PC-3 (cell line): Measurements from ENCODE around the gene NIPAL3. TPM values are rescaled to one million over a fixed set of nuclear protein-coding genes. Genes with fewer than 3 reads are reported as not detected.

Experiments
- ATAC-seq: fragments of 200-7000 bp; cut with Tn5 transposase; 2 replicates; pipeline ENCODE4 v1.9.1; 2020; ENCODE audit warnings: mild to moderate bottlenecking, moderate library complexity
- BruUV-seq: library from RNA; stranded (reverse); fragments of 400-500 nt; replicated peaks from 2 replicates; lab custom pipeline; 2021; lab: Mats Ljungman, UMichigan
- CTCF ChIA-PET: fragments of 300-600 bp; sonication (Branson Sonifier 250); formaldehyde crosslinking; loops from one replicate; lab custom pipeline; 2022; ENCODE audit warnings: antibody characterized with exemption; lab: Charles Lee
- POLR2A ChIA-PET: fragments of 300-600 bp; sonication (Branson Sonifier 250); formaldehyde crosslinking; loops from one replicate; lab custom pipeline; 2022; ENCODE audit warnings: antibody characterized with exemption; ENCODE audit not compliant: unreplicated experiment; lab: Charles Lee
- DNase-seq: peaks from one replicate; pipeline ENCODE4 v3.0.0-alpha.2; 2015
- H2AFZ ChIP-seq: fragments of 300-600 bp; sonication (generic); 2 replicates; pipeline ENCODE4 v1.6.0; 2016; ENCODE audit warnings: antibody characterized with exemption, low read length
- H3F3A ChIP-seq: fragments of 300-600 bp; sonication (generic); one replicate; pipeline ENCODE4 v1.6.0; 2017; ENCODE audit warnings: antibody characterized with exemption, low read length, control low read depth, mild to moderate bottlenecking; ENCODE audit not compliant: unreplicated experiment
- H3K27ac ChIP-seq: fragments of 300-600 bp; sonication (generic); 2 replicates; pipeline ENCODE4 v1.5.1; 2016; ENCODE audit warnings: mild to moderate bottlenecking, low read length
- H3K27me3 ChIP-seq: fragments of 300-600 bp; sonication (generic); 2 replicates; pipeline ENCODE4 v1.6.1; 2016; ENCODE audit warnings: low read length, mixed read lengths
- H3K36me3 ChIP-seq: fragments of 300-600 bp; sonication (generic); 2 replicates; pipeline ENCODE4 v1.6.1; 2016; ENCODE audit warnings: low read depth, mixed run types, low read length, mixed read lengths
- H3K4me1 ChIP-seq: fragments of 300-600 bp; sonication (generic); 2 replicates; pipeline ENCODE4 v1.5.1; 2016; ENCODE audit warnings: low read length; ENCODE audit not compliant: insufficient read depth
- H3K4me2 ChIP-seq: fragments of 300-600 bp; sonication (generic); 2 replicates; pipeline ENCODE4 v1.6.0; 2016; ENCODE audit warnings: low read length
- H3K4me3 ChIP-seq: fragments of 300-600 bp; sonication (generic); 2 replicates; pipeline ENCODE4 v1.5.1; 2016; ENCODE audit warnings: mild to moderate bottlenecking, low read length, mixed read lengths
- H3K79me2 ChIP-seq: fragments of 300-600 bp; sonication (generic); 2 replicates; pipeline ENCODE4 v1.6.1; 2017; ENCODE audit warnings: low read length, mixed read lengths
- H3K9ac ChIP-seq: fragments of 300-600 bp; sonication (generic); 2 replicates; pipeline ENCODE4 v1.6.0; 2016; ENCODE audit warnings: mild to moderate bottlenecking, low read length
- H3K9me2 ChIP-seq: fragments of 300-600 bp; sonication (generic); replicated peaks from 2 replicates; pipeline ENCODE4 v1.6.1; 2016; ENCODE audit warnings: mixed run types, low read length, mixed read lengths
- H3K9me3 ChIP-seq: fragments of 300-600 bp; sonication (generic); 2 replicates; pipeline ENCODE4 v1.6.1; 2016; ENCODE audit warnings: low read length, mixed read lengths
- H4K20me1 ChIP-seq: fragments of 300-600 bp; sonication (generic); 2 replicates; pipeline ENCODE4 v1.6.1; 2016; ENCODE audit warnings: low read length, mixed read lengths
- CTCF ChIP-seq: fragments of 300-600 bp; sonication (generic); conservative IDR thresholded peaks from 2 replicates; pipeline ENCODE4 v1.5.1; 2017; ENCODE audit warnings: antibody characterized with exemption, low read depth, mild to moderate bottlenecking, low read length
- EZH2 ChIP-seq: fragments of 300-600 bp; sonication (generic); IDR thresholded peaks from one replicate; pipeline ENCODE4 v1.6.1; 2017; ENCODE audit warnings: antibody characterized with exemption, mild to moderate bottlenecking, low read length; ENCODE audit not compliant: unreplicated experiment
- EZH2phosphoT487 ChIP-seq: fragments of 300-600 bp; sonication (generic); IDR thresholded peaks from 2 replicates; pipeline ENCODE4 v1.6.1; 2018; ENCODE audit warnings: mild to moderate bottlenecking, antibody characterized with exemption, low read length, borderline replicate concordance
- intact Hi-C: fragments of 100-400 bp; cut with micrococcal nuclease; formaldehyde crosslinking; loops from 2 replicates; pipeline ENCODE4 v1.9.0; 2023
- total RNA-seq: library from RNA; depleted of rRNA; stranded (reverse); fragments of >200 nt; gene quantifications from 2 replicates; pipeline ENCODE4 v1.2.3, GENCODE V29; 2014

Gene NIPAL3
- total RNA-seq, 1 experiment from 2014 or later, result 35.2 TPM

- no peak overlapping the region for H3K4me3 ChIP-seq
- H4K20me1 ChIP-seq, result no peaks in the 10 kb centered on the region
- no peaks in the 10 kb centered on the region for H3K9me2 ChIP-seq
- H3K9ac ChIP-seq, result peak overlapping the region; percentile 35
- peak overlapping the region; percentile 38 for H3K4me2 ChIP-seq
- BruUV-seq, result no TSS peak
- no peaks in the 10 kb centered on the region for H3K36me3 ChIP-seq
- intact Hi-C loops, result loop anchor here (1.0 to 5.0 kb wide), 4 partner anchors 19 to 322 kb away; partner anchors contain the start of gene STPG1
- H3K27ac ChIP-seq, result peak overlapping the region; percentile 72
- 0 out of 2 replicates have a peak, but pooled peaks cover 4% of the 10 kb centered on the region for H3K79me2 ChIP-seq
- peak; percentile 60 for ATAC-seq
- no peak for TF ChIP-seq EZH2phosphoT487
- no peaks in the 10 kb centered on the region for H3F3A ChIP-seq
- H2AFZ ChIP-seq, result peak overlapping the region; percentile 56
- ChIA-PET POLR2A (interaction anchor here (0.6 kb wide), 2 partner anchors 15 to 202 kb away, joined by 3 read pairs; no protein-coding TSS in a partner anchor), CTCF (interaction anchor here (0.7 to 4.3 kb wide), 7 partner anchors 15 to 290 kb away, joined by 3 to 64 read pairs (median 6); partner anchors contain the start of gene NIPAL3)
- no peaks in the 10 kb centered on the region for H3K27me3 ChIP-seq
- H3K9me3 ChIP-seq, result no peaks in the 10 kb centered on the region
- H3K4me1 ChIP-seq, result peaks cover 37% of the 10 kb centered on the region
- peak; percentile 80 for DNase-seq
Measured at GRCh38 chr1:24393892-24394291, 21.7 kb upstream of the NIPAL3 start.

GRCh38 chr1:24400065-24400464, 15.5 kb upstream of the NIPAL3 start:
- 0 out of 2 replicates have a peak, but pooled peaks cover 4% of the 10 kb centered on the region for H3K79me2 ChIP-seq
- peaks cover 24% of the 10 kb centered on the region for H3K4me1 ChIP-seq
- TF ChIP-seq EZH2, result no peak
- no peak for TF ChIP-seq EZH2phosphoT487
- TF ChIP-seq CTCF, result no peak
- no peak overlapping the region for H3K9ac ChIP-seq
- peaks cover 5% of the 10 kb centered on the region for H3K36me3 ChIP-seq
- intact Hi-C loops, result no loop called here
- no peaks in the 10 kb centered on the region for H3K27me3 ChIP-seq
- H2AFZ ChIP-seq, result no peak overlapping the region
- H3K9me3 ChIP-seq, result no peaks in the 10 kb centered on the region
- peak; percentile 71 for DNase-seq
- BruUV-seq, result no TSS peak
- no peak overlapping the region for H3K4me3 ChIP-seq
- peak; percentile 97 for ATAC-seq
- no peaks in the 10 kb centered on the region for H3K9me2 ChIP-seq
- peaks cover 17% of the 10 kb centered on the region for H3F3A ChIP-seq
- CTCF ChIA-PET, result interaction anchor here (0.6 to 1.0 kb wide), 5 partner anchors 9 to 341 kb away, joined by 3 to 8 read pairs (median 4); partner anchors contain the start of gene NIPAL3
- peak overlapping the region; percentile 57 for H3K4me2 ChIP-seq
- POLR2A ChIA-PET, result interaction anchor here (0.6 to 1.0 kb wide), 3 partner anchors 9 to 354 kb away, joined by 5 to 6 read pairs (median 5); no protein-coding TSS in a partner anchor
- peak overlapping the region; percentile 78 for H3K27ac ChIP-seq
- no peaks in the 10 kb centered on the region for H4K20me1 ChIP-seq

GRCh38 chr1:24403806-24404205, 11.8 kb upstream of the NIPAL3 start:
- Histone ChIP-seq H3K27me3 (no peaks in the 10 kb centered on the region), H3K4me3 (no peak overlapping the region), H3K9ac (no peak overlapping the region), H3K9me2 (no peaks in the 10 kb centered on the region), H3K4me1 (peaks cover 24% of the 10 kb centered on the region), H3K9me3 (no peaks in the 10 kb centered on the region), H2AFZ (no peak overlapping the region), H3K36me3 (peaks cover 5% of the 10 kb centered on the region), H3K79me2 (peaks cover under 1% of the 10 kb centered on the region; the same call in 1 of the 2 replicates), H3F3A (peaks cover 17% of the 10 kb centered on the region), H3K4me2 (no peak overlapping the region), H4K20me1 (no peaks in the 10 kb centered on the region), H3K27ac (no peak overlapping the region)
- BruUV-seq, result no TSS peak
- intact Hi-C loops, result no loop called here
- DNase-seq (no peak), ATAC-seq (no peak)
- ChIA-PET CTCF (no interaction called here), POLR2A (no interaction called here)
- TF ChIP-seq EZH2phosphoT487 (no peak), EZH2 (no peak), CTCF (no peak)
